Lung (tissue), 12 donors: Measurements from ENCODE around the gene SART3. TPM values are rescaled to one million over a fixed set of nuclear protein-coding genes. Genes with fewer than 3 reads are reported as not detected.
A peak's percentile ranks its signal among the peaks of the same experiment; 100 is the strongest.

Source experiments
- ATAC-seq: fragments of 200-7000 bp; cut with Tn5 transposase; one replicate; pipeline ENCODE4 v1.9.1; 2020; ENCODE audit warnings: moderate number of reproducible peaks; ENCODE audit not compliant: insufficient read depth, low FRiP score
- DNase-seq, 3 donors: peaks; one replicate each; pipeline ENCODE4 v3.0.0-alpha.2; 2013 to 2017
- H3K27ac ChIP-seq, 2 donors: one replicate each; pipeline ENCODE4 v1.5.1; 2013; ENCODE audit warnings: mild to moderate bottlenecking in 2 of 2, moderate library complexity in 2 of 2, control low read depth in 1 of 2, inconsistent platforms in 1 of 2, low read depth in 1 of 2, low read length in 1 of 2
- H3K27me3 ChIP-seq, 3 donors: one replicate each; pipeline ENCODE4 v1.5.1; 2013; ENCODE audit warnings: low read length in 2 of 3; ENCODE audit not compliant: control insufficient read depth in 3 of 3, insufficient read depth in 3 of 3
- H3K36me3 ChIP-seq, 4 donors: one replicate each; pipeline ENCODE4 v1.5.1; 2013; ENCODE audit warnings: low read length in 4 of 4, mild to moderate bottlenecking in 1 of 4, moderate library complexity in 1 of 4; ENCODE audit not compliant: control insufficient read depth in 4 of 4, insufficient read depth in 4 of 4
- H3K4me1 ChIP-seq, 5 donors: one replicate each; pipeline ENCODE4 v1.5.1; 2013; ENCODE audit warnings: low read length in 5 of 5, mild to moderate bottlenecking in 2 of 5, moderate library complexity in 1 of 5; ENCODE audit not compliant: control insufficient read depth in 5 of 5, insufficient read depth in 5 of 5
- H3K4me3 ChIP-seq: one replicate; pipeline ENCODE4 v1.5.1; 2013; ENCODE audit warnings: mild to moderate bottlenecking, control low read depth, moderate library complexity
- H3K9ac ChIP-seq, 2 donors: one replicate each; pipeline ENCODE4 v1.5.1; 2013; ENCODE audit warnings: low read length in 2 of 2, control low read depth in 1 of 2; ENCODE audit not compliant: insufficient read depth in 1 of 2
- H3K9me3 ChIP-seq, 4 donors: one replicate each; pipeline ENCODE4 v1.5.1; 2013; ENCODE audit warnings: low read length in 3 of 4, mild to moderate bottlenecking in 1 of 4, moderate library complexity in 1 of 4; ENCODE audit not compliant: control insufficient read depth in 4 of 4, insufficient read depth in 3 of 4
- WGBS, 2 donors: extraction: QIAGEN DNeasy Blood & Tissue Kit; methylation state at CpG; one replicate each; pipeline ENCODE4 v1.1.7; 2013; 5-methylcytosine and 5-hydroxymethylcytosine counted together
- polyA plus RNA-seq, 2 donors: library from polyadenylated mRNA; stranded (reverse); fragments of 200-250 nt; gene quantifications; one replicate each; pipeline ENCODE4 v1.2.1, GENCODE V29; 2013
- total RNA-seq, 2 donors: library from RNA; depleted of rRNA in 1 of 2; stranded (reverse); fragments of >200 nt in 1 of 2; gene quantifications; one replicate each; pipeline ENCODE4 v1.2.1, GENCODE V29; 2014 to 2021
- TF ChIP-seq, protein P1 (sequence below): IDR thresholded peaks from 2 replicates; pipeline ENCODE4 v1.5.1; 2012; ENCODE audit warnings: mild to moderate bottlenecking; ENCODE audit errors: control extremely low read depth, extremely low read depth
- donor health status: control.
- donor health status: control.
- donor health status: Bipolar disorder and iron deficiency.
- donor health status: healthy.
- donor health status: DM: yes; HTN: yes; CAD: no.

SART3 gene
- total and polyA plus RNA-seq, 4 donors, result 12.2 to 107 (median 34.9) TPM

DNA sequence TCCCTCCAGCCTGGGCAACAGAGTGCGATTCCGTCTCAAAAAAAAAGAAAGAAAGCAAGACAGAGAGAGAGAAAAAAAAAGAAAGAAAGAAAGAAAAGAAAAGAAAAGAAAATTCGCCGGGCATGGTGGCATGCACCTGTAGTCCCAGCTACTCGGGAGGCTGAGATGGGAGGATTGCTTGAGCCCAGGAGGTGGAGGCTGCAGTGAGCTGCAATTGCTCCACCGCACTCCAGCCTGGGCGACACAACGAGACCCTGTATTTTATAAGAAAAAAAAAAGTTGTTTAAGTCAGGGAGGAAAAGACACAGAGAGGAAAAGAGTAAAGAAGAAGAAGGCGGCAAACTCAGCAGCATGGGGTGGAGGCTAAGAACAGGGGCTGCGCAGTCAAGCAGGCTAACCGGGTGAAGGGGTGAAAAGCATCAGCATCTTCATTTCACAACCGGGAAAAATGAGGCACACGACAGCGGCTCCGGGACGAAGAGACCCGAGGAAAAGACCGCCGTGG lies 46.5 kb downstream of the SART3 start:
- H3K4me1 ChIP-seq, result peaks cover 0 to 6% (median 3%) of the 10 kb centered on the region in 5 donors
- ATAC-seq (peak; percentile 3), DNase-seq (no peak)
- peaks cover 0 to 22% (median 4%) of the 10 kb centered on the region in 4 donors for H3K36me3 ChIP-seq
- no peak overlapping the region for H3K9ac ChIP-seq
- peak overlapping the region; percentile 40 for H3K4me3 ChIP-seq
- H3K27me3 ChIP-seq, result no peaks in the 10 kb centered on the region
- H3K9me3 ChIP-seq, result no peaks in the 10 kb centered on the region
- WGBS, 2 donors, result 27 to 30% methylated on average over 19 of the region's 19 CpGs
- H3K27ac ChIP-seq, result no peak overlapping the region
- TF ChIP-seq, protein P1, sequence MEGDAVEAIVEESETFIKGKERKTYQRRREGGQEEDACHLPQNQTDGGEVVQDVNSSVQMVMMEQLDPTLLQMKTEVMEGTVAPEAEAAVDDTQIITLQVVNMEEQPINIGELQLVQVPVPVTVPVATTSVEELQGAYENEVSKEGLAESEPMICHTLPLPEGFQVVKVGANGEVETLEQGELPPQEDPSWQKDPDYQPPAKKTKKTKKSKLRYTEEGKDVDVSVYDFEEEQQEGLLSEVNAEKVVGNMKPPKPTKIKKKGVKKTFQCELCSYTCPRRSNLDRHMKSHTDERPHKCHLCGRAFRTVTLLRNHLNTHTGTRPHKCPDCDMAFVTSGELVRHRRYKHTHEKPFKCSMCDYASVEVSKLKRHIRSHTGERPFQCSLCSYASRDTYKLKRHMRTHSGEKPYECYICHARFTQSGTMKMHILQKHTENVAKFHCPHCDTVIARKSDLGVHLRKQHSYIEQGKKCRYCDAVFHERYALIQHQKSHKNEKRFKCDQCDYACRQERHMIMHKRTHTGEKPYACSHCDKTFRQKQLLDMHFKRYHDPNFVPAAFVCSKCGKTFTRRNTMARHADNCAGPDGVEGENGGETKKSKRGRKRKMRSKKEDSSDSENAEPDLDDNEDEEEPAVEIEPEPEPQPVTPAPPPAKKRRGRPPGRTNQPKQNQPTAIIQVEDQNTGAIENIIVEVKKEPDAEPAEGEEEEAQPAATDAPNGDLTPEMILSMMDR, result no peak

DNA sequence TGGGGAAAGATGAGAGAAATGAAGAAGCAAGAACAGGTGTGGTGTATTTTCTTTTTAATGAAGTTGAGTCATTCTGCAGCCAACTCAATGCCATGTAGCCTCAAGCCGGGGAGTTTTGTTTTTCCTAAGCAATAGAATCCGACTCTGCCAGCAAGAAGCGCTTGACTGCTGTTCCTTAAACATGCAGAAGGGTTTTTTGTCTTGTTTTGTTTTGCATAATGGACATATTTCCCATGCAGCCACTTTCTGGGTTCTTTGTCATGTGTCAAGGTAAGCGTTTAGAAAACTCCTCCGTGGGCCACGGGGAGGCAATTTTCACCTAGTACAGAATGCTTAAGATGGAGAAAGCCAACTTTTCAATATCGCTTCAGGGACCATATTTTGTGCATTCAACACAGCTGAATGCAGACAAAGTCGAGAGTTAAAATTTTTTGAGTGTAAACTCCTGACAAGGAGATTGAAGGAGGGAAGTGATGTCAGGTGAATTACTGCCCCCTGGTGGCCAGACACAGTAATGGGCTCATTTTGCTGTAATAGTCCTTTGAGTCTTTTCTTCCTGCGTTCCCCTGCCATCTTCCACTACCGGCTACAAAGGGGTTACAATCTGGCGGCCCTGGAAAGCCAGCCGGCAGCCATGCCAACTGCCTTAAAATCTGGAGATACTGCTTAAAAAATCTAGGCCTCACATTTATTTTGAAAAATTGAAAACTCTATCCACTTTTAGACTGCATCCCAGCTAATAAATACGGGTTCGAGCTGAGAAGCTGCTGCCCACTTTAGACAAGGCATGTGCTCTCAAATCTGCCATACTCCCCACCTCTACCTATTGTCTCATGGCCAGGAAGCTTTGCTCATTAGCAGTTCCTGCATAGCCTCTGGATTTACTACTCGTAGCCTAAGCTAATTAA lies 49.1 kb downstream of the SART3 start:
- Histone ChIP-seq H3K9ac (no peak overlapping the region), H3K4me3 (no peak overlapping the region), H3K36me3 (peaks cover 0 to 1% (median 0%) of the 10 kb centered on the region in 4 donors), H3K9me3 (peaks cover 0 to 4% (median 0%) of the 10 kb centered on the region in 4 donors), H3K27me3 (no peaks in the 10 kb centered on the region), H3K4me1 (peaks cover 0 to 6% (median 3%) of the 10 kb centered on the region in 5 donors), H3K27ac (no peak overlapping the region)
- WGBS, 2 donors, result 26 to 31% methylated on average over 15 of the region's 15 CpGs
- TF ChIP-seq, protein P1, result peak; percentile 74
- DNase-seq, result peak; percentile 77 to 85 (median 79)
- ATAC-seq, result no peak

DNA sequence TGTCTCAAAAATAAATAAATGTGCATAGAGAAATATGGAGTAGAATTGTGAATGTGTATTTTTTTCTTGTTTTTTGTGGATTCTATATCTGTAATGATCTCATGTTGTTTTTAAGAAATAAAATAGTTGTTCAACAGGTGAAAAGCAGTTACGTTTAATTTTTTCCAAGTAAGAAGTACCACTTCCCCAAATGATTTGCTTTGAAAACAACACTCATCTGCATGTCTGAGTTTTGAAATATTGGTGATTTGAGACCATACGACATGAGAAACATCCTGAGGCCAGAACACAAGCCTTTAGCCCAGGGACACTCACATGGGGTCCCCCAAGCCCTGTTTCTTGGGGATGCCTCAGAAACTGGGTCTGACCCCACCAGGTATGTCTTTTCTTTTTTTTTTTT lies 50.1 kb downstream of the SART3 start:
- peaks cover 0 to 4% (median 0%) of the 10 kb centered on the region in 4 donors for H3K9me3 ChIP-seq
- no peak overlapping the region for H3K27ac ChIP-seq
- H3K27me3 ChIP-seq, result no peaks in the 10 kb centered on the region
- H3K4me1 ChIP-seq, result peaks cover 0 to 4% (median 1%) of the 10 kb centered on the region in 5 donors
- WGBS, 2 donors, result 53 to 68% methylated on average over 2 of the region's 2 CpGs
- TF ChIP-seq, protein P1, result no peak
- no peaks in the 10 kb centered on the region for H3K36me3 ChIP-seq
- ATAC-seq (no peak), DNase-seq (no peak)
- H3K9ac ChIP-seq, result no peak overlapping the region
- H3K4me3 ChIP-seq, result no peak overlapping the region
